GM21381 (cell line): ENCODE data around the gene MRGPRX1.
"Not testable (repeated sequence)": the region's sequence is repeated elsewhere in the genome, so short reads cannot be mapped to it uniquely, and the experiment has no call there.

Experiments used
- ATAC-seq: cut with Tn5 transposase; IDR thresholded peaks from one replicate; pipeline ENCODE4 v1.9.1; 2021; ENCODE audit warnings: mild to moderate bottlenecking, moderate library complexity; ENCODE audit not compliant: unreplicated experiment

Gene MRGPRX1

DNA sequence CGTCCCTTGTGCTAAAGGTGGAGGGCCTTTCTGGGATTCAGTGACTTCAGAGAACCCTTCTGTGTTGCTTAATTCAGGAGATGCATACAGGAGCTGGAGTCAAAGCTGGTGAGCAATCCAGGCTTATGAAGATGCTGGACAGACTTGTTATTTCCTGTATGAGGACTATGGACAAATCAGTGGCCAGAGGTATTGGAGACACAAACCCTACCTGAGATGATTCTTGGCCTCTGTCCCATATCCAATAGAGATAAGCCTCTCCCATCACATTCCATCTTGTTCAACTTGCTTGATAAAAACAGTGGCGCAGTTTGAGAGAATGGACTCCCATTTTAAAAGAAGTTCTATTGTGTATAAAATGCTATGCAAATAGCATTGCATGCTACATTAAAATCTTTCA is at the start of gene MRGPRX1:
TSS of gene MRGPRX1 (minus strand) at position 101 of the 400 bp plus-strand sequence. CDS start 4,630 bp downstream, outside the sequence.
- no peak for ATAC-seq

DNA sequence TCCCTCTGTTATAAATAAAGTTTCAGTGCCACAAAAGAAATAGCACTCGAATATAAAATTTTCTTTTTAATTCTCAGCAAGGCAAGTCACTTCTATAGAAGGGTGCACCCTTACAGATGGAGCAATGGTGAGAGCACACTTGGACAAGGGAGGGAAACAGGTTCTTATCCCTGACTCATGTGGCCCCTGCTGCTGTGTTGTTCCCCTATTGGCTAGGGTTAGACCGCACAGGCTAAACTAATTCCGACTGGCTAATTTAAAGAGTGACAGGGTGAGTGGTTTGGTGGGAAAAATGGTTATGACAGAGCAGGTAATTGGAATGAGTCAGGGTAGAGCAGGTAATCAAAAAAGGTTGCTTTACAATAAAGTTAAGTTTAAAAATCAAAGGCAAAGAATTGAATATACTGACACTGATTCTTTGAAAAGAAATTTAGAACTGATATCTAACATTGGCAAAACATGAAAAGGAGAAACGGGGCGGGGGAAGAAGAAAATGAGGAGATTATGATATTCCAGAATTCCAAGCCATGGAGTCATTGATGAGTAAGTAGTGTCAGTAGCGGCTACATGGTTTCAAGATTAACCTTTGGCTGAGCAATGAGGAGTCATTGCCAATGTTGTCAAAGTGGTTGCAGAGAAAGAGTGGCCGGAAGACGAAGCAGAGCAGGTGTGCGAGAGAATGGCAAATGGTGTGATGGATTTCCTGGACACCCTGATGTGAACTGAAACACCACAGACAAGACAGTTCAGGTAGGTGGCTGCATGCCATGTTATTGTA is 48.4 kb upstream of the MRGPRX1 start:
- ATAC-seq: no peak

DNA sequence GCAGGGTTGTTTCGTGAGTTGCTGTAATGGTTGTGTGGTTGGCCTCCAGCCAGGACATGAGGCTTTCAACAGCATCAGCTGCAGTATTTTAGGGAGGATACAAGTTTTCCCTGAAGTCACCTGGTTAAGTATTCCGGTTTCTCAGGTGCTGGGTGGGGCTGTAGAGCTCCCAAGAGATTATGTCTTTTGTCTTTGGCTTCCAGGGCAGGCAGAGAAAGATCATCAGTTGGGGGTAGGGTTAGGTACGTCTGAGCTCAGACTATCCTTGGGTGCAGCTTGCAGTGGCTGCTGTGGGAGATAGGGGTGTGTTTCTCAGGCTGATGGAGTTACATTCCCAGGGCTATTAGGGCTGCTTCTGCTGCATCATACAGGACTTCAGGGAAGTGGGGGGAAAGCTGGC is 47.5 kb upstream of the MRGPRX1 start:
- ATAC-seq: no peak

DNA sequence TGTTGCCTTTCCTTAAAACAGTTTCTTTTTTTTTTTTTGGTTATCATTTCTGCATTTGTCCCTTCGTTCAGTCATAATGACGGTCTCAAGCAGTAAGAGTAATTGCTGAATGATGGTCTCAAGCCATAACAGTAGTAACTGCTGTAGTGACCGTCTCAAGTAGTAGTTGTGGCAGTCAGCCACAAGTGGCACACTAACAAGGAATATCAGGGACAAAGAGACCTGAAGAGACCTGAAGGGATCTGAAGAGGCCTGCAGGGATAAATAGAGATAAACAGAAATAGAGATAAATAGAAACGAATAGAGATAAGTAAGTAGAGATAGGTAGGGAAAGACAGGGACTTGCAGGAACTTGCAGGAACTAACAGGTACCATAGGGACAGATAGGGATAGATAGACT is 42.7 kb upstream of the MRGPRX1 start:
- ATAC-seq: no peak

DNA sequence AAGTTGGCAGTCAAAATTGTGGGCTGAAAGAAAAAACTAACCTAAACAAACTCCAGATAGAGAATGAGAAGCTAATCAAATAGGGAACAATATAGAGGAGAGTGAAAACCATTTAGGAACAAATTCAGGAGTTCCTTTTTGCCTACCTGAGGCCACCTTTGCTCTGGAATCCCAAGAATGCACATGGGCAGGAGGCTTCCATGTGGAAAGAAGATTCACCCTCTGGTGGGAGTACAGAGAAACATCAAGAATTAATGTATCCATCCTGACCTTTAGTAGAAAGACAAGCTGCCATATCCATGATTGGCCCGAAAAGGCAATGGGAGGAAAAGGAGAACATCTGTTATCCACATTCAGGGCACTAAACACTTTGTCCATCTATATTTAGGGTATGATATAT is 35.0 kb upstream of the MRGPRX1 start:
- ATAC-seq: no peak

DNA sequence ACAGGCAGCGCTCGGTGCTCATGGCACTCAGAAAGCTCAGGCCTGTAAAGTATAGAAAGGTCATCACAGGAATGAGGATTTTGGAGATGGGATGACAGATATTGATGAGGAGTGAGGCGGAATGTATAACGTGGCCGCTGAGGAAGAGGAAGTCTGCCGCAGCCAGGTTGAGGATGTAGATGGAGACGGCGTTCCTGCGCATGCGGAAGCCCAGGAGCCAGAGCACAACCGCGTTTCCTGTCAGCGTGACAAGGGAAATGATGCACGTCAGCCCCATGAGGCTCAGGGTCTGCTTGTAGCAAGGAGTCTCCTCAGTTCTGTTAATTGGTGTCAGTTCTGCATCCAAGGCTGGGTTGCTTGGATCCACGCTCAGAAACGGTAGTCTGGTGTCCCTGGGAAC is 33.1 kb upstream of the MRGPRX1 start:
- no peak for ATAC-seq

DNA sequence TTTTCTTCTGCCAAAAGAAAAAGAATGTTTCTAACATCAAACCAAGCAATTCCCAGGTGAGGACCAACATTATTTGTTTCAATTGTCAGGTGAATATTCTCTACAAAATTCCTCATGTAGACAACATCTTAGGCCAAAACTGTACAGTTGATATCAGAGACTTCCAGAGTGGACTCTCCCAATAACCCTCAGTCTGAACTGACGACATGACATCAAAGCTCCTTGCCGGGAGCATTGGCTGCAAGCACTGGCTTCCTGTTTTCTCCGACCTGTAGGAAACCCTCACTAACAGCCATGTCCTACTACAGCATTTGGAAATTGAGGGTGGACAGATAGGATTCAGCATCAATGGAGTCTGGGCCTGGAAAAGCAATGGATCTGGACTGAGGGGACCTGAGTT is 30.5 kb upstream of the MRGPRX1 start:
- ATAC-seq: no peak

DNA sequence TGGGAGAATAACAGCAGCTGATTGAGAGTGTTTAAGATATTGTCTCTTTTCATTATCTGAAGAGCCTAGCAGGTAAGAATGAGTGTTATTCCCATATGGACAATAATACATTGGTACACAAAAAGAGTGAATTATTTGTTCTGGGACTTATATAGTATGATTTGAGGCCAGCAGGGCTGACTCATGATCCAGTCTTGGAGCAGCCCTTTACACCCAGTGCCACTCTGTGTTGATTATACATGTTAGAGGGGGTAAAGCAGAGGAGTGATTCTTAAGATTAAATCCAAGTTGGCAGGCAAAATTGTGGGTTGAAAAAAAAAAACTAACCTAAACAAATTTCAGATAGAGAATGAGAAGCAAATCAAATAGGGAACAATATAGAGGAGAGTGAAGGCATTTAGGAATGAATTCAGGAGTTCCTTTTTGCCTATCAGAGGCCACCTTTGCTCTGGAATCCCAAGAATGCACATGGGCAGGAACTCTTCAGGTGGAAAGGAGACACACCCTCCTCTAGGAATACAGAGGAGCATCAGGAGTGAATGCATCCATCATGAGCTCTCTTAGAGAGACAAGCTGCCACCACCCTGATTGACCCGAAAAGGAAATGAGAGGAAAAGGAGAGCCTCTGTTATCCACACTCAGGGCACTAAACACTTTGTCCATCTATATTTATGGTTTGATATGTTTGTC is 19.2 kb upstream of the MRGPRX1 start:
- ATAC-seq: no peak

DNA sequence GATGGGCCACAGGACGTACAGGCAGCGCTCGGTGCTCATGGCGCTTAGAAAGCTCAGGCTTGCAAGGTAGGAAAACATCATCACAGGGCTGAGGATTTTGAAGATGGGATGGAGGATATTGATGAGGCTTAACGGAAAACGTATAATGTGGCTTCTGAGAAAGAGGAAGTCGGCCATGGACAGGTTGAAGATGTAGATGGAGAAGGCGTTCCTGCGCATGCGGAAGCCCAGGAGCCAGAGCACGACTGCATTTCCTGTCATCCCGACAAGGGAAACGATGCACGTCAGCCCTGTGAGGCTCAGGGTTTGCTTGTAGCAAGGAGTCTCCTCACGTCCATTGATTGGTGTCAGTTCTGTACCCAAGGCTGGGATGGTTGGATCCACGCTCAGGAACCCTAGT is 17.4 kb upstream of the MRGPRX1 start:
- ATAC-seq: no peak

DNA sequence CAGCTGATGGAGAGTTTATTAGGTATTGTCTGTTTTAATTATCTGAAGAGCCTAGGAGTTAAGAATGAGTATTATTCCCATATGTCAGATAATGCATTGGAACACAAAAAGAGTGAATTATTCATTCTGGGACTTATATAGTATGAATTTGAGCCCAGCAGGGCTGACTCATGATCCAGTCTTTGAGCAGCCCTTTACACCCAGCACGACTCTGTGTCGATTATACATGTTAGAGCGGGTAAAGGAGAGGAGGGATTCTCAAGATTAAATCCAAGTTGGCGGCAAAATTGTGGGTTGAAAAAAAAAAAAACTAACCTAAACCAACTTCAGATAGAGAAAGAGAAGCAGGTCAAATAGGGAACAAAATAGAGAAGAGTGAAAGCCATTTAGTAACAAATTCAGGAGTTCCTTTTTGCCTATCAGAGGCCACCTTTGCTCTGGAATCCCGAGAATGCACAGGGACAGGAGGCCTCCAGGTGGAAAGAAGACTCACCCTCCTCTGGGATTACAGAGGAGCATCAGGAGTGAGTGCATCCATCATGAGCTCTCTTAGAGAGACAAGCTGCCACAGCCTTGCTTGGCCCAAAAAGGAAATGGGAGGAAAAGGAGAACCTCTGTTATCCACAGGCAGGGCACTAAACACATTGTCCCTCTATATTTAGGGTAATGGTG is 3.1 kb downstream of the MRGPRX1 start:
- no peak for ATAC-seq

DNA sequence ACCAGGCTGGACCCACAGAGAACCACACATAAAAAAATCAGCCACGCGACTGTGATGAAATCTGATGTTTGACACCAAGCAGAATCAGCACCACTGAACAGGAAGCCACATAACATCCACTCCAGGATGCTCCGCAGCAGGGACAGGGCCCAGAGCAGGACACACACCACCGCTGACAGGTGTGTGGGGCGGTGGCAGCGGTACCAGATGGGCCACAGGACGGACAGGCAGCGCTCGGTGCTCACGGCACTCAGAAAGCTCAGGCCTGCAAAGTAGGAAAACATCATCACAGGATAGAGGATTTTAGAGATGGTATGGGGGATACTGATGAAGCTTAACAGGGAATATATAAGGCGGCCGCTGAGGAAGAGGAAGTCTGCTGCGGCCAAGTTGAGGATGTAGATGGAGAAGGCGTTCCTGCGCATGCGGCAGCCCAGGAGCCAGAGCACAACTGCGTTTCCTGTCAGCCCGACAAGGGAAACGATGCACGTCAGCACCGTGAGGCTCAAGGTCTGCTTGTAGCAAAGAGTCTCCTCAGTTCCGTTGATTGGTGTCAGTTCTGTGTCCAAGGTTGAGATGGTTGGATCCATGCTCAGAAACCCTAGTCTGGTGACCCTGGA is 4.9 kb downstream of the MRGPRX1 start:
- no peak for ATAC-seq

DNA sequence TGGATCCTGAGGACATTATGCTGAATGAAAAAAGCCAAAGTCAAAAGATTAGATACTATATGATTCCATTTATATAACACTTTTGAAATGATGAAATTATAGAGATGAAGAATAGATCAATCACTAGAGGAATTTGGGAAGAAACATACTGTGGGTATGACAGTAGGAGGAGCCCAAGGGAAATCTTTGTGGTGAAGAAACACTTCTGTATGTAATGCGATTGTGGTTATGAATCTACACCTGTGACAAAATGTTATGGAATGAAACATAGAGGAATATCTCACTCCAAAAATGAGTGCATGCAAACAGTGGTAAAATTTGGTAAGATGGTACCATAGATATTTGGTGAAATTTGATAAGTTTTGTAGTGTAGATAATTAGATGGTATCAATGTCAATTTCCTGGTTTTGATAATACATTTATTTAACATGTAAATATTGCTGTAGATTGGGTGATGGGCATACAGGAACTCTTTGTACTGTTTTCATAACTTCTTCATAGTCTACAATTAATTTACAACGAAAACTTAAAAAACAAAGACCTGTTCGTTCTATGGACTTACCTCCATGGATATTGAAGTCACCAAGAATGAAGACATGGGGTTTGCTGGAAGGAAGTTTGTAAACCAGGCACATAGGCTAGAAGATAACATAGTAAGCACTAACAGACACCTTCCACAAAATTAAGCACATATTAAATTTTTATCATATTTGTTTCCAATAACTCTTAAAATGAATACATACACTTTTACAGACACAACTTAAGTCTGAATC is 11.5 kb downstream of the MRGPRX1 start:
- ATAC-seq: no peak

DNA sequence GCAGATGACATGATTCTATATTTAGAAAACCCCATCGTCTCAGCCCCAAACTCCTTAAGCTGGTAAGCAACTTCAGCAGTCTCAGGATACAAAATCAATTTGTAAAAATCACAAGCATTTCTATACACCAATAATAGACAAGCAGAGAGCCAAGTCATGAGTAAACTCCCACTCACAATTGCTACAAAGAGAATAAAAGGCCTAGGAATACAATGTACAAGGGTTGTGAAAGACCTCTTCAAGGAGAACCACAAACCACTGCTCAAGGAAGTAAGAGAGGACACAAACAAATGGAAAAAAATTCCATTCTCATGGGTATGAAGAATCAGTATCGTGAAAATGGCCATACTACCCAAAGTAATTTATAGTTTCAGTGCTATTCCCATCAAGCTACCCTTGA is 13.8 kb downstream of the MRGPRX1 start:
- not testable (repeated sequence) for ATAC-seq

DNA sequence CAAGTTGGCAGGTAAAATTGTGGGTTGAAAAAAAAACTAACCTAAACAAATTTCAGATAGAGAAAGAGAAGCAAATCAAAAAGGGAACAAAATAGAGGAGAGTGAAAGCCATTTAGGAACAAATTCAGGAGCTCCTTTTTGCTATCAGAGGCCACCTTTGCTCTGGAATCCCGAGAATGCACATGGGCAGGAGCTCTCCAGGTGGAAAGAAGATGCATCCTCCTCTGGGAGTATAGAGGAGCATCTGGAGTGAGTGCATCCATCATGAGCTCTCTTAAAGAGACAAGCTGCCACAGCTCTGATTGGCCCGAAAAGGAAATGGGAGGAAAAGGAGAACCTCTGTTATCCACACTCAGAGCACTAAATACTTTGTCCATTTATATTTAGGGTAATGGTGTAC is 26.3 kb downstream of the MRGPRX1 start:
- no peak for ATAC-seq

DNA sequence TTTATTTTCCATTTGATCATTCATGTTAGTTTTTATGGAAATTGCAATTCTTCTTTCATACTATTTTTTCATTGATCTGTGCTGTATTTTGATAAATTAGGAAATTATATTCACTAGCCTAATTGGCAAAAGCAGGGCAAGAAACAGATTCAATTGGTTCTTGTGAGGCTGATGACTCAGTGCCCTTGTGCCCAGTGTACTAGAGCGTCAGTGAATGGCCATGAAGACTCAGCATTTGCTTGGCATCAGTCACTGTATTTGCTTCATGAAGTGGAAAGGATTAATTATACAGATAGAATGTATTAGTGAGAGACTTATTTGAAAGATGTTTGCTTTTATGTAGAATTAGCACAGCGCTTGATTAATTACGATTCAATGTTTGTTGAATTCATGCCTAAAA is 31.8 kb downstream of the MRGPRX1 start:
- no peak for ATAC-seq

DNA sequence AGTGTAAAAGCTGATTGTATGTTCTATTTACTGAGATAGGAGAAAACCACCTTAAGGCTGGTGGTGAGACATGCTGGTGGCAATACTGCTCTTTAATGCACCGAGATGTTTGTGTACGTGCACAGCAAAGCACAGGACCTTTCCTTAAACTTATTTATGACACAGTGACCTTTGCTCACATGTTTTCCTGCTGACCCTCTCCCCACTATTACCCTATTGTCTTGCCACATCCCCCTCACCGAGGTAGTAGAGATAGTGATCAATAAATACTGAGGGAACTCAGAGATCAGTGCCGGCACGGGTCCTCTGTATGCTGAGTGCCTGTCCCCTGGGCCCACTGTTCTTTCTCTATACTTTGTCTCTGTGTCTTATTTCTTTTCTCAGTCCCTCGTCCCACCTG is 38.6 kb downstream of the MRGPRX1 start:
- not testable (repeated sequence) for ATAC-seq

DNA sequence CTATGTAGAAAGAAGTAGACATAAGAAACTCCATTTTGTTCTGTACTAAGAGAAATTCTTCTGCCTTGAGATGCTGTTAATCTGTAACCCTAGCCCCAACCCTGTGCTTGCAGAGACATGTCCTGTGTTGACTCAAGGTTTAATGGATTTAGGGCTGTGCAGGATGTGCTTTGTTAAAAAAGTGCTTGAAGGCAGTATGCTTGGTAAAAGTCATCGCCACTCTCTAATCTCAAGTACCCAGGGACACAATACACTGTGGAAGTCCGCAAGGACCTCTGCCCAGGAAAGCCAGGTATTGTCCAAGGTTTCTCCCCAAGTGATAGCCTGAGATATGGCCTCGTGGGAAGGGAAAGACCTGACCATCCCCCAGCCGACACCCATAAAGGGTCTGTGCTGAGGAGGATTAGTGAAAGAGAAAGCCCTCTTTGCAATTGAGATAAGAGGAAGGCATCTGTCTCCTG is 39.0 kb downstream of the MRGPRX1 start:
- ATAC-seq: not testable (repeated sequence)

DNA sequence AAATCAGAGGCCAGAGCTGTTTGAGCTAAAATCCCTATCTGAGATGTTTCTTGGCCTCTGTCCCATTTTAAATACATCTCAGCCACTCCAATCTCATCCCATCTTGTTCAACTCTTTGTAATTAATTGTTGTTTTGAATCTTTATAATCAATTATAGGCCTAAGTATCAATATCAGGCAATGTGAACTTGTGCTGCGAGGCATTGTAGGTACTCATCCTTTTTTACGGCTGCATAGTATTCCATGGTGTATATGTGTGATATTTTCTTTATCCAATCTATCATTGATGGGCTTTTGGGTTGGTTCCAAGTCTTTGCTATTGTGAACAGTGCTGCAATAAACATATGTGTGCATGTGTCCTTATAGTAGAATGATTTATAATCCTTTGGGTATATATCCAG is 47.5 kb downstream of the MRGPRX1 start:
- not testable (repeated sequence) for ATAC-seq

DNA sequence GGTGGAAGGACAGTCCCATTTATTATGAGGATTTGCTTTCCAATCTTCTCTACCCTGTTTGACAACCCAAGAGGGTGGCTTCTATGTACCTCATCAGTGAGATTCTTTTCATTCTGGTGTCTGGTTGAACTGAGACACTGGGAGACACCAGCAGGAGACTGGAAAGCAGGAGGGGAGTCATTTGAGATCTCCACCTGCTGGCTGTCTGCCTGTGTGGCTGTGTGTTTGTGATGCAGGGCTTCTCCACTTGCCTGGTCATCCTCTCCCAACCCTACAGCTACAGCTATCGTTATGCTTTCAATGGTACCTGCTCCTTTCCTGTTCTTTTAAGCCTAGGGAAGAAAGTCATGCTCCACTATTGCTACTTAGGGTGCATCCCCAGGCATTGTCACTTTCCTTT is 48.6 kb downstream of the MRGPRX1 start:
- ATAC-seq: no peak
